GM18517 (cell line): ENCODE measurements around the gene ZBTB7C.

Experiments used
- ATAC-seq: cut with Tn5 transposase; IDR thresholded peaks from one replicate; pipeline ENCODE4 v1.9.1; 2021; ENCODE audit warnings: mild to moderate bottlenecking, moderate library complexity; ENCODE audit not compliant: unreplicated experiment

The ZBTB7C gene

GRCh38 chr18:48418539-48419276 is 9.5 kb upstream of the ZBTB7C start:
- no peak for ATAC-seq

GRCh38 chr18:48417985-48418384 is 8.8 kb upstream of the ZBTB7C start:
- no peak for ATAC-seq

- ATAC-seq: no peak
These were observed 4.2 kb upstream of the ZBTB7C start for GRCh38 chr18:48413342-48413741.

- ATAC-seq: no peak
These were observed 3.3 kb upstream of the ZBTB7C start for GRCh38 chr18:48412339-48412929.

- peak; percentile 82 for ATAC-seq
These were observed 1.1 kb upstream of the ZBTB7C start for GRCh38 chr18:48410095-48410920.

GRCh38 chr18:48409591-48410094 is 460 bp upstream of the ZBTB7C start:
- ATAC-seq: peak; percentile 9

- ATAC-seq: no peak
These were observed 964 bp downstream of the ZBTB7C start for GRCh38 chr18:48408111-48408726.

- no peak for ATAC-seq
These were observed 1.8 kb downstream of the ZBTB7C start for GRCh38 chr18:48407358-48407757.

- no peak for ATAC-seq
These were observed 3.2 kb downstream of the ZBTB7C start for GRCh38 chr18:48405978-48406377.

GRCh38 chr18:48404716-48405507 is 4.3 kb downstream of the ZBTB7C start:
- ATAC-seq: no peak

GRCh38 chr18:48402953-48403352 is 6.2 kb downstream of the ZBTB7C start:
- ATAC-seq: no peak

- ATAC-seq: no peak
These were observed 9.7 kb downstream of the ZBTB7C start for GRCh38 chr18:48399303-48400075.

- ATAC-seq: no peak
These were observed 11.1 kb downstream of the ZBTB7C start for GRCh38 chr18:48398074-48398473.

- ATAC-seq: no peak
These were observed 12.2 kb downstream of the ZBTB7C start for GRCh38 chr18:48397021-48397420.

GRCh38 chr18:48396561-48396960 is 12.6 kb downstream of the ZBTB7C start:
- ATAC-seq: no peak

GRCh38 chr18:48395646-48396045 is 13.5 kb downstream of the ZBTB7C start:
- no peak for ATAC-seq

- no peak for ATAC-seq
These were observed 15.0 kb downstream of the ZBTB7C start for GRCh38 chr18:48394176-48394575.

- no peak for ATAC-seq
These were observed 15.4 kb downstream of the ZBTB7C start for GRCh38 chr18:48393776-48394175.

GRCh38 chr18:48393170-48393569 is 16.0 kb downstream of the ZBTB7C start:
- no peak for ATAC-seq

- no peak for ATAC-seq
These were observed 16.9 kb downstream of the ZBTB7C start for GRCh38 chr18:48392268-48392667.
